Fibroblast of pulmonary artery (primary cell): Measurements from ENCODE around the gene CDH23.

Experiments
- DNase-seq: peaks from one replicate; pipeline ENCODE4 v3.0.0-alpha.2; 2010; ENCODE audit warnings: low read depth
- H3K4me3 ChIP-seq: replicated peaks from 2 replicates; pipeline ENCODE4 v1.5.1; 2011; ENCODE audit warnings: low read depth, mild to moderate bottlenecking, control low read depth, low read length, moderate library complexity
- CTCF ChIP-seq: IDR thresholded peaks from 2 replicates; pipeline ENCODE4 v1.5.1; 2011; ENCODE audit warnings: mild to moderate bottlenecking, control low read depth, low read length, inconsistent platforms; ENCODE audit errors: missing control alignments

Gene CDH23

DNA sequence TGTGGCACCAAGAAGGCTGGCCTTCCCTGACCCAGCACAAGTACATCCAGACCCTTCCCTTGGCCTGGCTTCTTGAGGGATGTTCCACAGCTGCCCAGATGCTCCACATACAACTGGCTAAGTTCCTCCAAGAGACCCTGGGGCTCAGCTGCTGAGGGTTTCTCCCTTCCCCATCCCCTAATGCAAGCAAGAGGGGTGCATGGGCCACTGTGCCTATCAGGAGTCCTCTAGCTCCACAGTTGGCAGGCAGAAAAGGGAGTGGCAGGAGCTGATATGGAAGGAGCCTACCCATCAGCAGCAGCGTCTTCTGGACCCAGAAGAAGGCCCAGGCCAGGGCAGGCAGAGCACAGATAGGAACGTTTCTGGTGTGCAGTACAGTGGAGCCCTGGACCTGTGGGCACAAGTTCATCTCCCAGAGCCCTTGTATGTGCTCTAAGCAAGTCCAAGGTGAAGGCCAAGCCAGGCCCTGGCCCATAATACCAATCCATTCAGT lies 350.4 kb downstream of the CDH23 start:
- no peak for DNase-seq
- H3K4me3 ChIP-seq, result no peak overlapping the region
- TF ChIP-seq CTCF, result no peak

DNA sequence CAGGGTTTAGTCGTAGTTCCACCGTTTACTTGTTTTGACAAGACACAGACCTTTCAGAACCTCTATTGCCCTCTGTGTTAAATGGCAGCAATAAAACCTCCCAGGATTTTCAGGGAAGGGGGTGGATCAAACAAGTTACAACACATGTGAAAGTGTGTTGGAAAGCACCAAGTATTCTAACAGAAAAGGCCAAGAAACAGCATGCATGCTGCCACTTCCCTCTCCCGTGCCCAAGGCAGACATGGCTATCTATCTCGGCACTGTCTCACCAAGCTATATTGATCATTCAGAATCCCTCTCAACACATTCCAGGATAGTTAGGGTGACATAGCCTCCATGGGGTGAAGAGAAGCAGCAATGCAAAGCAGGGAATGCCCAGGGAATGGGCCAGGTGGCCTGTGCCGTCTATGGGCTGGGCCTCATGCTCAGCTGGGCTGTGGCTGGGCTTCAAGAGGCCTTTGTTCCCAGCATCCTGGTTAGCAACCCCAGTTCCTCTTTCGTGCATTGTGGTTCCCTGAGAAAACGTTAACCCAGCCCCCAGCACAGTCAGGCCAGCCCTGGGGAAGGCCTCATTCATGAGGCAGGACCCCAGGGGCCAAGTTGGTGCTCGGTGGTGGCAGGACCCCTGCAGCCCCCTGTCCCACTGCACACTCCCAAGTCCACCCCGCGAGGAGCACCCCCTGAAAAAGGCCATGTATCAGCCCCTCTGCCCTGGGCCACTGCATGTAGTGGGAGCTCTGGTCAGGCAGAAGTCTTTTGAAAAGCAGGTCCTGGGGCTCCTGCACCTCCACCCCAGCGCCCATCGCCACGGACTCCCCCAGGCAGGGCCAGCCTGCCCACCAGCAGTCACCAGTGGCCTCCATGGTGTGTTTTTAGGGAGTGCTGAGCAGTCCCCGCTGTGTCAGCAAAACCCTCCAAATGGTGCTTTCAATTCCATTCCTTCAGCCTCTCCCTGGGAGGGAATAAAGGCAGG lies 351.1 kb downstream of the CDH23 start:
- TF ChIP-seq CTCF, result no peak
- no peak for DNase-seq
- no peak overlapping the region for H3K4me3 ChIP-seq

GRCh38 chr10:71748671-71749191 lies 352.0 kb downstream of the CDH23 start:
- no peak for DNase-seq
- no peak overlapping the region for H3K4me3 ChIP-seq
- TF ChIP-seq CTCF, result no peak

DNA sequence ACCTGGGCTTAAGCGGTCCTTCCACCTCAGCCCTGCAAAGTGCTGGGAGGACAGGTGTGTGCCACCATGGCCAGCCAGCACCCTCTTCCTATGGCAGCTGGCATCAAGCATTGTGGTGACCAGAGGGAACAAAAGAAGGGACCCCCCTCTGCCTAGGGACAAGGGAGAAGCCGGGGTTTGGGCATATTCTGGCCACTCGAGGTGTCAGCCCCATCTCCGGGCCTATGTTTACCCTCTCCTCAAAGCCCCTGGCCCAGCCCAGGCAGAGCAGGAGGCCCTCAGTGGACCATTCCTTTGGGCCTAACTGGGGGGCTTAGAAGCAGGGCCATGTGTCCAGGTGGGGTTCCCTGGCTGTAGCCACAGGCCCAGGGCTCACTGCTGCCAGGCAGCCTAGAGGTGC lies 352.7 kb downstream of the CDH23 start:
- H3K4me3 ChIP-seq, result no peak overlapping the region
- no peak for DNase-seq
- TF ChIP-seq CTCF, result no peak

GRCh38 chr10:71750124-71750841 lies 353.6 kb downstream of the CDH23 start:
- no peak overlapping the region for H3K4me3 ChIP-seq
- no peak for TF ChIP-seq CTCF
- no peak for DNase-seq

DNA sequence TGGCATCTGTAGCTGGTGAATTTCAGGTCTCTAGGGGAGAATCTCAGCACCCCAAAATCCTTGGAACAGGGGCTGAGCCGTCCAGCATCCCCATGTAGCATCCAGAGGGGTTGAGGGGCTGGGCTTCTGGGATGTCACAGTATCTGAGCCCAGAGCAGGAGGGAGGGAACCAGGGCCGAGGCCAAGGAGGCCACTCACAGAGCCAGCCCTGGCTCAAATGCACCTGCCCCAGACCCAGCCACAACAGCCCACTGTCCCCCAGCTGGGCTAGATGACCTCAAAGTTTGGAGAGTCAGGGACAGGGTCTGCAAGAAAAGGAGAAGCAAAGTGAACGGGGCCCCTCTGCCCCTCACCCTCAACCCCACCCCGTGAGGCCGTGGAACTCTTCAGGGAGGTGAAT lies 354.3 kb downstream of the CDH23 start:
- no peak for TF ChIP-seq CTCF
- no peak for DNase-seq
- H3K4me3 ChIP-seq, result no peak overlapping the region
